ENCODE data around the gene COX19. TPM values are rescaled to one million over a fixed set of nuclear protein-coding genes. Genes with fewer than 3 reads are reported as not detected.

COX19 gene
- total RNA-seq, 1 experiment from 2014 or later, result 14.4 TPM

DNA sequence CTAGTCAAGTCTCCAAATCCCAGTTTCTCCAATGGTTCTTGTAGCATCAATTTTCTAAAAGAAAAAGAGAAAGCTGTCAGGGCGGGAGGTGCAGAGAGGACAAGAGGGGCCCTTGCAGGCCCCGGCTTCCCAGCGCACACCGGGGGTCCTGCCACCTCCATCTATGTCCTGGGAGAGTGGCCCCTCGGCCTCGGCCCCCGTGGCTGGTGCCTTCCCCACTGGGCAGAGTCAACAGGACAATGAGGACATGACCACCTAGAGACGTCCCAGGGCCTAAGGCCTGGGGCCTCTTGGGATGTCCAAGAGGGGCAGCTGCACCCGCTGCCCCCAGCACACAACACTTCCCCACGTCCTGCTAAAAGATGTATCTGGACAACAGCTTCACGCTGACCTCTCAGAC is 5.9 kb downstream of the COX19 start:
- BruUV-seq (replicated peaks), result no TSS peak
- Histone ChIP-seq H3K27me3 (ENCODE audit: control insufficient read depth, insufficient read depth, low read length) (no peaks in the 10 kb centered on the region), H3K27ac (ENCODE audit: low read length) (no peak overlapping the region), H3K4me1 (ENCODE audit: control insufficient read depth, insufficient read depth, low read length) (peaks cover 17% of the 10 kb centered on the region), H3K4me3 (ENCODE audit: low read depth in 2 of 2, low read length in 2 of 2) (no peak overlapping the region), H3K36me3 (ENCODE audit: control insufficient read depth, insufficient read depth, low read length) (peaks cover 24% of the 10 kb centered on the region), H3K9me3 (ENCODE audit: control insufficient read depth, insufficient read depth, low read depth, low read length) (no peaks in the 10 kb centered on the region)
- ChIA-PET CTCF (no interaction called here), POLR2A (no interaction called here)
- DNase-seq (ENCODE audit: low read depth, low spot score) (no peak), ATAC-seq (no peak)
- in situ Hi-C loops (cut with HindIII; ENCODE audit: low pct_unique_long_range_greater_than_20kb, low sequenced_read_pairs), result loop anchor here (25.0 kb wide), 1 partner anchor 168 kb away; a partner anchor contains a TSS
- intact Hi-C loops (cut with micrococcal nuclease; ENCODE audit: unreplicated experiment), result no loop called here
- TF ChIP-seq, protein P1, sequence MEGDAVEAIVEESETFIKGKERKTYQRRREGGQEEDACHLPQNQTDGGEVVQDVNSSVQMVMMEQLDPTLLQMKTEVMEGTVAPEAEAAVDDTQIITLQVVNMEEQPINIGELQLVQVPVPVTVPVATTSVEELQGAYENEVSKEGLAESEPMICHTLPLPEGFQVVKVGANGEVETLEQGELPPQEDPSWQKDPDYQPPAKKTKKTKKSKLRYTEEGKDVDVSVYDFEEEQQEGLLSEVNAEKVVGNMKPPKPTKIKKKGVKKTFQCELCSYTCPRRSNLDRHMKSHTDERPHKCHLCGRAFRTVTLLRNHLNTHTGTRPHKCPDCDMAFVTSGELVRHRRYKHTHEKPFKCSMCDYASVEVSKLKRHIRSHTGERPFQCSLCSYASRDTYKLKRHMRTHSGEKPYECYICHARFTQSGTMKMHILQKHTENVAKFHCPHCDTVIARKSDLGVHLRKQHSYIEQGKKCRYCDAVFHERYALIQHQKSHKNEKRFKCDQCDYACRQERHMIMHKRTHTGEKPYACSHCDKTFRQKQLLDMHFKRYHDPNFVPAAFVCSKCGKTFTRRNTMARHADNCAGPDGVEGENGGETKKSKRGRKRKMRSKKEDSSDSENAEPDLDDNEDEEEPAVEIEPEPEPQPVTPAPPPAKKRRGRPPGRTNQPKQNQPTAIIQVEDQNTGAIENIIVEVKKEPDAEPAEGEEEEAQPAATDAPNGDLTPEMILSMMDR (IDR thresholded peaks at IDR 0.05), result no peak
- TF ChIP-seq, protein P2, sequence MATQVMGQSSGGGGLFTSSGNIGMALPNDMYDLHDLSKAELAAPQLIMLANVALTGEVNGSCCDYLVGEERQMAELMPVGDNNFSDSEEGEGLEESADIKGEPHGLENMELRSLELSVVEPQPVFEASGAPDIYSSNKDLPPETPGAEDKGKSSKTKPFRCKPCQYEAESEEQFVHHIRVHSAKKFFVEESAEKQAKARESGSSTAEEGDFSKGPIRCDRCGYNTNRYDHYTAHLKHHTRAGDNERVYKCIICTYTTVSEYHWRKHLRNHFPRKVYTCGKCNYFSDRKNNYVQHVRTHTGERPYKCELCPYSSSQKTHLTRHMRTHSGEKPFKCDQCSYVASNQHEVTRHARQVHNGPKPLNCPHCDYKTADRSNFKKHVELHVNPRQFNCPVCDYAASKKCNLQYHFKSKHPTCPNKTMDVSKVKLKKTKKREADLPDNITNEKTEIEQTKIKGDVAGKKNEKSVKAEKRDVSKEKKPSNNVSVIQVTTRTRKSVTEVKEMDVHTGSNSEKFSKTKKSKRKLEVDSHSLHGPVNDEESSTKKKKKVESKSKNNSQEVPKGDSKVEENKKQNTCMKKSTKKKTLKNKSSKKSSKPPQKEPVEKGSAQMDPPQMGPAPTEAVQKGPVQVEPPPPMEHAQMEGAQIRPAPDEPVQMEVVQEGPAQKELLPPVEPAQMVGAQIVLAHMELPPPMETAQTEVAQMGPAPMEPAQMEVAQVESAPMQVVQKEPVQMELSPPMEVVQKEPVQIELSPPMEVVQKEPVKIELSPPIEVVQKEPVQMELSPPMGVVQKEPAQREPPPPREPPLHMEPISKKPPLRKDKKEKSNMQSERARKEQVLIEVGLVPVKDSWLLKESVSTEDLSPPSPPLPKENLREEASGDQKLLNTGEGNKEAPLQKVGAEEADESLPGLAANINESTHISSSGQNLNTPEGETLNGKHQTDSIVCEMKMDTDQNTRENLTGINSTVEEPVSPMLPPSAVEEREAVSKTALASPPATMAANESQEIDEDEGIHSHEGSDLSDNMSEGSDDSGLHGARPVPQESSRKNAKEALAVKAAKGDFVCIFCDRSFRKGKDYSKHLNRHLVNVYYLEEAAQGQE (IDR thresholded peaks at IDR 0.05; ENCODE audit: insufficient read depth in 1 of 2, low read depth in 2 of 2, low read length in 1 of 2), result no peak
- TF ChIP-seq TCF7L2 (IDR thresholded peaks at IDR 0.05; ENCODE audit: low read depth, low read length) (no peak), POLR2AphosphoS5 (IDR thresholded peaks at IDR 0.05; ENCODE audit: low read depth, low read length) (no peak), SIN3A (IDR thresholded peaks at IDR 0.05; ENCODE audit: borderline replicate concordance, insufficient read depth, low read depth, low read length) (no peak)

DNA sequence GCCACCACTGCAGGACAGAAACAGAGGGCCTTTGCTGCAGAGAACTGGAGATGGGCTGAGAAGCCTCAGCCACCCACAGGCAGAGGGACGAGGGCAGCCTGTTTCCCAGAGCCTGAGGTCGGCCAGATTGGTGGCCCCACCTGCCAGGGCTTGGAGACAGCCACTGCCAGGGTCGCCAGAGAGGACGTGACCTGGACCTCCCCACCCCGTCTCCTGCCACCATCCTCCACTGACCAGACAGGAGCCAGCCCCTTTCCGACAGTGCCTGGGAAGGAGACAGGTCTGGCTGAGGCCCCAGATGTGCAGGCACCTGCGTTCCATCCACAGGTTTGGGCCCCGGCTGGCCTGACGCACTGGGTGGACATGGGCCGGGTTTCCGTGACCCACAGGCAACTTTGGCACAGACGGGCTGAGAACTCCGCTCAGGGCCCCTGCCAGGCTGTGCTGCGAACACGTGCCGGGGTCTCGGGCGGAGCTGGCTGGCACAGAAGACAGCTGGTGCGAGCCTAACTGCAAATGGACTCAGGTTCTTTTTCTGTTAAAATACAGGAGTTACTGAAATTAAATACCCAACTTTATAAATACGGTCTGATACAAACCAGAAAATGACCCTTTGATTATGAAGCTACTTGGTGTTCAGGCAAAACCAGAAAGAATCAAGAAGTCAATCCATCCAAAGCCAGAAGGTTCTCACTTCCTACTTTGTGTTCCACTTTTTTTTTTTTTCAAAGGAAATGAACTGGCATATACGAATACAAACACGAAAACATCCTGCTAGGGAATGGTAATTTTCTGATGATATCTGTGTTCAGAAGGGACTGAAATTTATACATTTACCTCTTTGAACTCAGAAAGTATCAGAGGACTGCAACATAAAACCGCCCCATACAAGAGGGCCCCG is 6.9 kb downstream of the COX19 start:
- BruUV-seq (replicated peaks), result no TSS peak
- H3K27ac ChIP-seq (ENCODE audit: low read length), result no peak overlapping the region
- no peaks in the 10 kb centered on the region for H3K27me3 ChIP-seq (ENCODE audit: control insufficient read depth, insufficient read depth, low read length)
- no peak overlapping the region for H3K4me3 ChIP-seq (ENCODE audit: low read depth in 2 of 2, low read length in 2 of 2)
- no peaks in the 10 kb centered on the region for H3K9me3 ChIP-seq (ENCODE audit: control insufficient read depth, insufficient read depth, low read depth, low read length)
- peaks cover 17% of the 10 kb centered on the region for H3K4me1 ChIP-seq (ENCODE audit: control insufficient read depth, insufficient read depth, low read length)
- TF ChIP-seq SIN3A (IDR thresholded peaks at IDR 0.05; ENCODE audit: borderline replicate concordance, insufficient read depth, low read depth, low read length), result no peak
- no peak for TF ChIP-seq POLR2AphosphoS5 (IDR thresholded peaks at IDR 0.05; ENCODE audit: low read depth, low read length)
- TF ChIP-seq TCF7L2 (IDR thresholded peaks at IDR 0.05; ENCODE audit: low read depth, low read length), result no peak
- TF ChIP-seq, protein P2 (IDR thresholded peaks at IDR 0.05; ENCODE audit: insufficient read depth in 1 of 2, low read depth in 2 of 2, low read length in 1 of 2), result no peak
- TF ChIP-seq, protein P1 (IDR thresholded peaks at IDR 0.05), result no peak
- CTCF ChIA-PET, result interaction anchor here (0.5 kb wide), 1 partner anchor 385 kb away, joined by 3 read pairs; no protein-coding TSS in a partner anchor
- ATAC-seq (no peak), DNase-seq (ENCODE audit: low read depth, low spot score) (no peak)
- in situ Hi-C loops (cut with HindIII; ENCODE audit: low pct_unique_long_range_greater_than_20kb, low sequenced_read_pairs), result loop anchor here (25.0 kb wide), 1 partner anchor 169 kb away; a partner anchor contains a TSS
- intact Hi-C loops (cut with micrococcal nuclease; ENCODE audit: unreplicated experiment), result no loop called here
- H3K36me3 ChIP-seq (ENCODE audit: control insufficient read depth, insufficient read depth, low read length), result peaks cover 24% of the 10 kb centered on the region
- POLR2A ChIA-PET, result no interaction called here

Measured in Panc1 (cell line).